Keratinocyte (primary cell): ENCODE results near the gene LTV1. TPM values are rescaled to one million over a fixed set of nuclear protein-coding genes. Genes with fewer than 3 reads are reported as not detected.

ENCODE experiments used
- DNase-seq: peaks from one replicate; pipeline ENCODE4 v3.0.0-alpha.2; 2011; ENCODE audit warnings: low read depth, missing footprints, low spot score
- FAIRE-seq: peaks from 2 replicates; lab custom pipeline; 2011; peaks lifted over from hg19 to GRCh38; lab: Jason Lieb, UNC
- H2AFZ ChIP-seq: 2 replicates; pipeline ENCODE4 v1.6.0; 2012; ENCODE audit warnings: low read length, control low read depth, inconsistent platforms; ENCODE audit not compliant: control insufficient read depth
- H3K27ac ChIP-seq: 2 replicates; pipeline ENCODE4 v1.5.1; 2011; ENCODE audit warnings: low read length; ENCODE audit not compliant: control insufficient read depth, insufficient read depth
- H3K27me3 ChIP-seq: 3 replicates; pipeline ENCODE4 v1.6.0; 2011; ENCODE audit warnings: low read length; ENCODE audit not compliant: control insufficient read depth, insufficient read depth; ENCODE audit errors: extremely low read depth
- H3K36me3 ChIP-seq, 2 experiments: 2 replicates in 1 of 2; 3 replicates in 1 of 2; pipeline ENCODE4 v1.5.1; 2011; ENCODE audit warnings: low read length in 2 of 2, mild to moderate bottlenecking in 1 of 2; ENCODE audit not compliant: control insufficient read depth in 2 of 2, insufficient read depth in 2 of 2; ENCODE audit errors: extremely low read depth in 1 of 2
- H3K4me1 ChIP-seq: 3 replicates; pipeline ENCODE4 v1.5.1; 2011; ENCODE audit warnings: low read length; ENCODE audit not compliant: control insufficient read depth, insufficient read depth; ENCODE audit errors: extremely low read depth
- H3K4me2 ChIP-seq: 3 replicates; pipeline ENCODE4 v1.6.0; 2011; ENCODE audit warnings: low read depth, low read length; ENCODE audit not compliant: control insufficient read depth, insufficient read depth; ENCODE audit errors: extremely low read depth
- H3K4me3 ChIP-seq, 3 experiments: fragments of 200-600 bp in 1 of 3; sonication (generic) in 1 of 3; 2 replicates in 2 of 3; 3 replicates in 1 of 3; pipeline ENCODE4 v1.5.1; 2011 to 2016; ENCODE audit warnings: low read length in 3 of 3, mild to moderate bottlenecking in 3 of 3, control low read depth in 2 of 3, inconsistent platforms in 1 of 3, low read depth in 1 of 3, mixed read lengths in 1 of 3, mixed run types in 1 of 3, moderate library complexity in 1 of 3; ENCODE audit not compliant: control insufficient read depth in 2 of 3, insufficient read depth in 2 of 3; ENCODE audit errors: extremely low read depth in 1 of 3
- H3K79me2 ChIP-seq: 2 replicates; pipeline ENCODE4 v1.6.0; 2012; ENCODE audit warnings: low read length; ENCODE audit not compliant: control insufficient read depth, insufficient read depth
- H3K9ac ChIP-seq: 3 replicates; pipeline ENCODE4 v1.6.0; 2011; ENCODE audit warnings: low read length; ENCODE audit not compliant: control insufficient read depth, insufficient read depth; ENCODE audit errors: extremely low read depth
- H3K9me1 ChIP-seq: 3 replicates; pipeline ENCODE4 v1.6.0; 2011; ENCODE audit warnings: low read length; ENCODE audit not compliant: control insufficient read depth, insufficient read depth; ENCODE audit errors: extremely low read depth
- H3K9me3 ChIP-seq: 2 replicates; pipeline ENCODE4 v1.5.1; 2012; ENCODE audit warnings: low read depth, low read length; ENCODE audit not compliant: control insufficient read depth
- H4K20me1 ChIP-seq: 3 replicates; pipeline ENCODE4 v1.6.0; 2011; ENCODE audit warnings: low read length; ENCODE audit not compliant: control insufficient read depth, insufficient read depth; ENCODE audit errors: extremely low read depth
- EZH2 ChIP-seq: IDR thresholded peaks from one replicate; pipeline ENCODE4 v1.6.1; 2012; ENCODE audit warnings: inconsistent platforms, mild to moderate bottlenecking, low read length, moderate library complexity
- dilution Hi-C: fragments of 300-500 bp; cut with MboI; formaldehyde crosslinking; loops from one replicate; pipeline ENCODE4 v1.7.0; 2020; ENCODE audit warnings: low sequenced_read_pairs; ENCODE audit not compliant: extremely low pct_ligation_motif_present
- polyA plus RNA-seq, 5 experiments: library from polyadenylated mRNA; depleted of rRNA in 3 of 5; stranded (reverse) in 3 of 5; stranded (forward) in 1 of 5; unstranded in 1 of 5; fragments of >200 nt; gene quantifications; 1 replicate in 1 of 5; 2 replicates in 3 of 5; 3 replicates in 1 of 5; pipeline versions ENCODE4 v1.2.1 to v1.2.3, GENCODE V29; 2011 to 2012; ENCODE audit warnings: missing spikeins in 2 of 5, low read depth in 1 of 5, low replicate concordance in 1 of 5
- TF ChIP-seq, protein P1 (sequence below), 3 experiments: IDR thresholded peaks in 1 of 3; conservative IDR thresholded peaks in 1 of 3; optimal IDR thresholded peaks in 1 of 3; 2 replicates in 2 of 3; 3 replicates in 1 of 3; pipeline versions ENCODE3 to v1.5.1; 2011; ENCODE audit warnings: low read length in 3 of 3, mild to moderate bottlenecking in 3 of 3, moderate library complexity in 2 of 3, control low read depth in 1 of 3, inconsistent platforms in 1 of 3; ENCODE audit not compliant: insufficient read depth in 2 of 3; ENCODE audit errors: extremely low read depth in 1 of 3

Gene LTV1
- polyA plus RNA-seq, 1 donor (not counting 4 experiments of a cell fraction or from before 2014, with no cell fraction given), result 35.2 TPM

DNA sequence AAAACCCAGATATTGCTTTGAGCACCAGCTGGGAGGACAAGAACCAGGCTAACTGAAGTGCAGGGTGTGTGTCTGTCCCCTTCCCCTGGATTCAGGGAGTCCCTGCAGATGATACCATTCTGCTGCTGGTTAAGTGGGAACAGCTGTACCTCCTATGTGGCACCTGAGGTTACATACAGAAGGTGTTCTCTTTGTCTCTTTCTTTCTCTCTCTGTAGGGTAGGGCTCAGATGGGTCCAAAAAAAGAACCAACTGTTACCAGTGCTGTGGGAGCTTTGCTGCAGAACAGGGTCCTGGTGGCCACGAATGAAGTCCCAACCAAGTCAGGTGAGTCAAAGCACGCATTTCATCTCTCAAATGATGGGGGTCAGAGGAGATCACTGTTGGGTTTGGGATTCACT lies 59.7 kb downstream of the LTV1 start:
- no peak for FAIRE-seq
- no peaks in the 10 kb centered on the region for H3K79me2 ChIP-seq
- H3K36me3 ChIP-seq, result no peaks in the 10 kb centered on the region
- no peak for TF ChIP-seq EZH2
- TF ChIP-seq, protein P1, sequence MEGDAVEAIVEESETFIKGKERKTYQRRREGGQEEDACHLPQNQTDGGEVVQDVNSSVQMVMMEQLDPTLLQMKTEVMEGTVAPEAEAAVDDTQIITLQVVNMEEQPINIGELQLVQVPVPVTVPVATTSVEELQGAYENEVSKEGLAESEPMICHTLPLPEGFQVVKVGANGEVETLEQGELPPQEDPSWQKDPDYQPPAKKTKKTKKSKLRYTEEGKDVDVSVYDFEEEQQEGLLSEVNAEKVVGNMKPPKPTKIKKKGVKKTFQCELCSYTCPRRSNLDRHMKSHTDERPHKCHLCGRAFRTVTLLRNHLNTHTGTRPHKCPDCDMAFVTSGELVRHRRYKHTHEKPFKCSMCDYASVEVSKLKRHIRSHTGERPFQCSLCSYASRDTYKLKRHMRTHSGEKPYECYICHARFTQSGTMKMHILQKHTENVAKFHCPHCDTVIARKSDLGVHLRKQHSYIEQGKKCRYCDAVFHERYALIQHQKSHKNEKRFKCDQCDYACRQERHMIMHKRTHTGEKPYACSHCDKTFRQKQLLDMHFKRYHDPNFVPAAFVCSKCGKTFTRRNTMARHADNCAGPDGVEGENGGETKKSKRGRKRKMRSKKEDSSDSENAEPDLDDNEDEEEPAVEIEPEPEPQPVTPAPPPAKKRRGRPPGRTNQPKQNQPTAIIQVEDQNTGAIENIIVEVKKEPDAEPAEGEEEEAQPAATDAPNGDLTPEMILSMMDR (optimal IDR thresholded peaks at IDR 0.05 in 1 of 3, IDR thresholded peaks at IDR 0.05 in 1 of 3, conservative IDR thresholded peaks at IDR 0.05 in 1 of 3; ENCODE audit: extremely low read depth in 1 of 3, insufficient read depth in 2 of 3, low read length in 3 of 3), result no peak
- H3K4me1 ChIP-seq, result no peaks in the 10 kb centered on the region
- DNase-seq, result no peak
- H3K9me3 ChIP-seq, result no peaks in the 10 kb centered on the region
- H2AFZ ChIP-seq, result no peak overlapping the region
- no peak overlapping the region for H3K4me3 ChIP-seq
- H3K4me2 ChIP-seq, result no peak overlapping the region
- no peak overlapping the region for H3K27ac ChIP-seq
- H3K9me1 ChIP-seq, result no peaks in the 10 kb centered on the region
- no peaks in the 10 kb centered on the region for H4K20me1 ChIP-seq
- no peaks in the 10 kb centered on the region for H3K27me3 ChIP-seq
- no peak overlapping the region for H3K9ac ChIP-seq
- dilution Hi-C loops, result no loop called here

DNA sequence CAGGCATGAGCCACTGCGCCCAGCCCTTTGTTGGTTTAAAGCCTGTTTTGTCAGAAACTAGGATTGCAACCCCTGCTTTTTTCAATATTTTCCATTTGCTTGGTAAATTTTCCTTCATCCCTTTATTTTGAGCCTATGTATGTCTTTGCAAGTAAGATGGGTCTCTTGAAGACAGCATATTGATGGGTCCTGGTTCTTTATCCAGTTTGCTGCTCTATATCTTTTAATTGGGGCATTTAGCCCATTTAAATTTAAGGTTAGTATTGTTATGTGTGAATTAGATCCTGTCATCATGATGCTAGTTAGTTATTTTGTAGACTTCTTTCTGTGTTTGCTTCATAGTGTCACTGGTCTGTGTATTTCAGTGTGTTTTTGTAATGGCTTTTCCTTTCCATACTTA lies 67.9 kb downstream of the LTV1 start:
- Histone ChIP-seq H3K9me1 (no peaks in the 10 kb centered on the region), H2AFZ (no peak overlapping the region), H3K4me3 (no peak overlapping the region), H3K4me2 (no peak overlapping the region), H3K27me3 (no peaks in the 10 kb centered on the region), H3K27ac (no peak overlapping the region), H3K36me3 (no peaks in the 10 kb centered on the region), H3K4me1 (no peaks in the 10 kb centered on the region), H3K79me2 (no peaks in the 10 kb centered on the region), H3K9me3 (no peaks in the 10 kb centered on the region), H4K20me1 (no peaks in the 10 kb centered on the region), H3K9ac (no peak overlapping the region)
- no peak for FAIRE-seq
- dilution Hi-C loops, result no loop called here
- TF ChIP-seq, protein P1 (optimal IDR thresholded peaks at IDR 0.05 in 1 of 3, IDR thresholded peaks at IDR 0.05 in 1 of 3, conservative IDR thresholded peaks at IDR 0.05 in 1 of 3; ENCODE audit: extremely low read depth in 1 of 3, insufficient read depth in 2 of 3, low read length in 3 of 3), result no peak
- TF ChIP-seq EZH2, result no peak
- no peak for DNase-seq
